ENCODE results near the gene CASP3.
"Not testable (repeated sequence)": the region's sequence is repeated elsewhere in the genome, so short reads cannot be mapped to it uniquely, and the experiment has no call there.

The CASP3 gene

DNA sequence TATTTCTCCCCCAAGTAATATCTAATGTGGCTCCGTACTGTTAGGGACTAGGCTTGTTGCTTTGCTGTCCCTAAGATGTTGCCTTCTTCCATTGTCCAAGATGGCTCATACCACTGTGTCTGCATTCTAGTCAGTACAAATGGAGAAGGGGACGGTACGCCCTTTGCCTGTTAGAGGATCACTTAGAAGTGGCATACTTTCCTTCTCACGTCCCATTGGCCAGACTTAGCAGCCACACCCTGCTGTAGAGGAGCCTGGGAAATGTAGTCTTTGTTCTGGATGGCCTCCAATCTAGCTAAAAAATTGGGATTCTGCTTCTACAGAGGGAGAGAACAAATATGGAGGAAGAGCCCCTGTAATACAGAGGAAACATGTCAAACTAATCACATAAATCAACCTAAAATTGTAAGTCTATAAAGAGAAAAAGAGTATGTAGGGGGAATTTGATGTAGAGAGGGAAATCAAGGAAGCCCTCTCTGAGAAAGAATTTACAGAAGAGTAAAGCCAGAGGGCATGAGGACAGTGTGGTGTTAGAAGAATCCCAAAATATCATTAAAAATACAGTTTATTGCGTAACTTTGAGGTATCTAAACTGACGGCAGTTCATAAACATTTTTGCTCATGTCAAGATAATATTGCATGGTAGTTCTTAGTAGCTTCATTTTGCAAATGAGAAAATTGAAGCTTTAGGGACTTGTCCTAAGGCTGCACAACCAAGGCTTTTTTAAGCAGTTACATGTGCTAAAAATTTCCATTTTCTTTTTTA is 15.4 kb upstream of the CASP3 start:
- DNase-seq (ENCODE audit: low spot score) = no peak

- DNase-seq (ENCODE audit: low spot score) = no peak
Observed at GRCh38 chr4:184662236-184662635, 13.0 kb upstream of the CASP3 start.

GRCh38 chr4:184660978-184661377 is 11.7 kb upstream of the CASP3 start:
- no peak for DNase-seq (ENCODE audit: low spot score)

GRCh38 chr4:184657820-184658219 is 8.6 kb upstream of the CASP3 start:
- DNase-seq (ENCODE audit: low spot score) = not testable (repeated sequence)

DNA sequence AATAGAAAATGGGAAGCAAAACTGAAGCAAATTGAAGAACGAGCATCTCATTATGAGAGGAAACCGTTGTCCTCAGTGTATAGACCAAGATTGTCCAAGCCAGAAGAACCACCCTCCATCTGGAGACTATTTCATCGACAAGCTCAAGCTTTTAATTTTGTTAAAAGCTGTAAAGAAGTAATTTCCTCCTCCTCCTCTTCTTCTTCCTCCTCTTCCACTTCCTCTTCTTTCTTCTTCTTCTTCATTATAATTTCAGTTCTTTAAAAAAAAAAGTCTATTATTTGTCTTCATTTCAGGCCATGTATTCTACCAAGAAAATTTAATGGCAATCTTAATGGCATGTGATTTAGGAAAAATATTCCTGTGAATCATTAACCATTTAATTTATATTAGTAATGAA is 7.9 kb upstream of the CASP3 start:
- DNase-seq (ENCODE audit: low spot score) = no peak

DNA sequence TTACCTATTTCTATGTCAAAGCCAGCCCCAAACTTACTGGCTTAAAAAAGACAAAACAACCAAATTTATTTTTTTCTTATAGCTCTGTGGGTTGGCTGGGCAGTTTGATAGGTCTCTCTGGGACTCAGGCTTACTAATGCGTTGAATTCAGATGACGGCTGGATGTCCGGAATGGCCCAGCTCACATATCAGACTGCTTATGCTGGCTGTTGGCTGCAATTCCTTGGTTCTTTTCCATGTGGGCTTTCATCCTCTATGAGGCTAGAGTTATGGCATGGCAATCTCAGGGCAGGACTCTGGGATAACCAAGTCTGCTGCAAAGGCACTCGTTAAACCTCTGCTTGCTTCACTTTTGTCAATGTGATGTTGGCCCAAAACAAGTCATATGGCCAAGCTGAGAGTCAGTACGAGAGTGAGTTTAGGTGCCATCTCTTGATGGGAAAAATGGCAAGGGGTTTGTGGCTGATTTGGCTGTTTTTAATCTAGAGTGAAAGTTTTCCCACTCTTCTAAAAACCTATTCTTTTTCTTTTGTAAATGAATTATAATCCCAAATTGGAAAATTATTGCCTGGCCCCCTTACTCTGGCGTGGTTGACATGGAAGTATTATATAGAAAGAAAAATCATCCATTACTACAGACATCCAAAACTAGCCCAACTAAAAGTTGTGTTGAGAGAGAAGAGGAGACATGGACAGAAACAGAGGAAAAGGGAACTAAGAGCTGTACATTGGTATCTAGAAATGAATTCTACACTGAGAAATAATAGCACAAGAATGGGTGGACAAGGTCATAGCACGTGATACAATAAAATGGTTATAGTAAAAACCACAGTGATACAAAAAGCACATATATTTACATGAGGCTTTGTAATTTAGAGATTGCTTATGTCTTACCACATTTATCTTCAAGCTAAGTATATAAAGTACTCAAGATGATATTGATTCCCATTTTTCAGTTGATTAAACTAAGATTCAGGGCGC is 6.9 kb upstream of the CASP3 start:
- no peak for DNase-seq (ENCODE audit: low spot score)

- DNase-seq (ENCODE audit: low spot score) = no peak
Observed at GRCh38 chr4:184653650-184654049, 4.4 kb upstream of the CASP3 start.

- DNase-seq (ENCODE audit: low spot score) = not testable (repeated sequence)
Observed at GRCh38 chr4:184652681-184653080, 3.4 kb upstream of the CASP3 start.

DNA sequence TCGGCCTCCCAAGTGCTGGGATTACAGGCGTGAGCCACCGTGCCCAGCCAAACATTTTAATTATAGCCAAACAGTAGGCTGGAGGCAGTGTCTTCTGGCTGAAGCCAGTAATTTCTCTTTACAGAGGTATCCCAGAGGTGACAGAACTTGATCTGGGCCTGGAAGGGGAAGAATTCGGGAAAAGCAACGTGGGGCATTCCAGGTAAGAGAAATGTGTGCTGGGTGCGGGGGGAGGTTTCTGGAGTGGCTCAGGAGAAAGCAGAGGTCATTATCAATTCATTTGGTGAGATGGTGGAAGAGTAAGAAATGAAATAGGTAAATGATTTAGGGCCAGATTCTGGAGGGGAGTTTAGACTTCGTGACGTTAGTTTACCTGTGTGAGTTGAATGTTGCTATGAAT is 2.7 kb upstream of the CASP3 start:
- no peak for DNase-seq (ENCODE audit: low spot score)

DNA sequence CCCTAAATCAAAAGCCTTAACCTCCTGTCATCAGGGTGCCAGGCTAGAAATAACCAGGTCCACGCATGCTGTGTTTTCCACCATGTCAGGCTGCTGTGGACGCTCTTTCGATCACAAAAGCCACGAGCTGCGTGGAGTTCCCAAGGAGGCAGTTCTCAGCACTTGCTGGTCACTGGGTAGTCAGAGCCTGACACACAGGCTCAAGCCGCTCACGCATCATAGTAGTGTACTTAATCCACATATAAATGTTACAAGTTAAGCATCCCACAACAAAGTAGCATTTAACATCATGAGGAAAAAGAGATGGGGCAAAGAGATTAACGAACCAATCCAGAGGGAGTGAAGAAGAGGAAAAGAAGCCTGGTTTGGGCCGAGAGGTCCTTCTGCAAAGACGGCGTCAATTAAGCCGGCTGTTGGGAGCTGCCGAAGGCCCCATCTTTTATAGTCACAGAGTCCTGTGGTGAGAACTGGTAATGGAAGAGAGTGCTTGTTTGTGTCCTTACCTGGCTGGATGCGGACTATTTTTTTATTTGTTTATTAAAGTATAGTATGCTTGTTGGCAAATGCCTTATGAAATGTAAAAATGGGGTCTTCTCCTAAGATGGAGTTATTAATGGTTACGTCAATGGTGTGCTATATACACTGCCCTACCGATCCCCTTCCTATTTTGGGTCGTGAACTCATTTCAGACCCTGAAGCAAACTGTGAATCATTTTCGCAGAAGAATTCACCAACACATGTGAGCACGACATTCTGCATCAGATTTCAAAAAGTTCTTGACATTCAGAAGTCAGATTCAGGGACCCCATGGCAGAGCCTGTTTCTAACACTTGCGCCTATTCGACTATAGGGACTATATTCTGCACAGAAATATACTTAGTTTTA is 966 bp upstream of the CASP3 start:
- no peak for DNase-seq (ENCODE audit: low spot score)

- DNase-seq (ENCODE audit: low spot score) = peak; percentile 32
Observed at GRCh38 chr4:184648313-184649025, 778 bp downstream of the CASP3 start.

DNA sequence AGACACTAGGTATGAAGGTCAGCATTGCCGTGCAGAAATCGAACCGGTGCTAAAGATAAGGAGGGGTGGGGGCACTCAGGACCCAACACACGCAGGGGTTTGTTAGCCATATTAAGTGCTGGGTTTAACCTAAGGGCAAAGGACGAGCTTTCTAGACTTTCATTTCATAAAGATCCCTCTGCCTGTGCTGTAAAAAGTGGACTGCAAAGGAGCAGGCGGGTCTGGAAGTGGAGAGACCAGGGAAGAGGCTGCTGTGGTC is 1.3 kb downstream of the CASP3 start:
- no peak for DNase-seq (ENCODE audit: low spot score)

- DNase-seq (ENCODE audit: low spot score) = no peak
Observed at GRCh38 chr4:184647266-184648053, 1.8 kb downstream of the CASP3 start.

DNA sequence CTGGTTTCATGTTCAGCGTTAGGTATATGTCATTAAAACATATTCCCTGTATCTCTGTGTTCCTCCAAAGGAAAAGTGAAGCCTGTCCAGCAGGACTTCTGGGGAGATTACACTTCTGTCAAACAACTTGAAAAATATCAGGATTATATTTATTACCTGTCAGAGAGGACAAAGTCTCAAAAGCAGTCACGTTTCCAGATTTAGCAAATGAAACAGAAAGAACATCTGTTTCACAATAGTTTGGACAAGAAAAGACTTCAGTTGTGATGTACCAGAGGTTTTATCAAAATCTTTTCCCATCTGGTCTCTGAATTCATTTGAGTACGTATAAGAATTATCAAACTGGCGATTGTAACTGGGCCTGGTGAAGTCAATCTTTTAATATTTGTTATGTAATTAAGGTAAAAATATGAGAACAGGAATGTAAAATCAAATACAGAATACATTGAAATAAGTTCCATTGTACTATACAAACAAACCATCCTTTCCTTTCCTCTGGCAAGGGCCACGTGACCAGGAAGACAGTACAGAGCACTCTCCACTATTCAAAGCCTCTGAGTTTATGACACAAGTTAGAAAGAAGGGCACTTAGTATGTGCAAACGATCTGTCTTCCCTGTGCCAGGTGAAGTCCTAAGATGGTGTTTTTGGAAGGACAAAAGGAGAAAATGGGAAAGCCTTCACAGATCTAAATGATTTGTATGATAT is 3.2 kb downstream of the CASP3 start:
- DNase-seq (ENCODE audit: low spot score) = no peak

- no peak for DNase-seq (ENCODE audit: low spot score)
Observed at GRCh38 chr4:184644553-184645307, 4.5 kb downstream of the CASP3 start.

- DNase-seq (ENCODE audit: low spot score) = no peak
Observed at GRCh38 chr4:184643731-184644130, 5.5 kb downstream of the CASP3 start.

DNA sequence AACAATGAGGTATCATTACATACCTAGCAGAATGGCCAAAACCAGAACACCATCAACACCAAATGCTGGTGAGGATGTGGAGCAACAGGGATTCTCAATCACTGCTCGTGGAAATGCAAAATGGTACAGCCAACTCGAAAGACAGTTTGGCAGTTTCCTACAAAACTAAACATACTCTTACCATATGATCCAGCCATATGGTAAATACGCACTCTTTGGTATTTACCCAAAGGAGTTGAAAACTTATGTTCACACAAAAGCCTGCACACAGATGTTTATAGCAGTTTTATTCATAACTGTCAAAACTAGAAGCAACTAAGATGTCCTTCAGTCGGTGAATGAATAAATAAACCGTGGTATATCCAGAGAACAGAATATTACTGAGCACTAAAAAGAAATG is 7.8 kb downstream of the CASP3 start:
- no peak for DNase-seq (ENCODE audit: low spot score)

- no peak for DNase-seq (ENCODE audit: low spot score)
Observed at GRCh38 chr4:184641022-184641421, 8.2 kb downstream of the CASP3 start.

DNA sequence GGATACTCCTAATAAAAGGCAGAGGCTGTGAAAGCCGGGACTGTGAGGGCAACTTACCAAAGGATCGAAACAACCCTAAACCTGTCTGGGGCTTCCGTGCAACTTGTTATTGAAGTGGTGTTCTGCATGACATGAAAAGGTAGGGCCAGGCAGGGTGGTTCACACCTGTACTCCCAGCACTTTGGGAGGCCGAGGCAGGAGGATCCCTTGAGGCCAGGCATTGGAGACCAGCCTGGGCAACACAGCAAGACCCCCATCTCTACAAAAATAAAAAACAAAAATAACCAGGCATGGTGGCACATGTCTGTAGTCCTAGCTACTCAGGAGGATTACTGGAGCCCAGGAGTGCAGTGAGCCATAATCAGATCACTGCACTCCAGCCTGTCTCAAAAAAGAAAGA is 12.3 kb downstream of the CASP3 start:
- no peak for DNase-seq (ENCODE audit: low spot score)

- no peak for DNase-seq (ENCODE audit: low spot score)
Observed at GRCh38 chr4:184636144-184636543, 13.1 kb downstream of the CASP3 start.
